MM.1S (cell line): ENCODE measurements around the gene RCHY1.

Experiments used
- DNase-seq: peaks from one replicate; pipeline ENCODE4 v3.0.0-alpha.2; 2015
- H2AFZ ChIP-seq: fragments of 300-600 bp; sonication (generic); 2 replicates; pipeline ENCODE4 v1.6.0; 2016; ENCODE audit warnings: antibody characterized with exemption, low read length
- H3F3A ChIP-seq: fragments of 300-600 bp; sonication (generic); 2 replicates; pipeline ENCODE4 v1.6.1; 2016; ENCODE audit warnings: mild to moderate bottlenecking, antibody characterized with exemption, low read length, moderate library complexity, mixed read lengths; ENCODE audit not compliant: insufficient read depth
- H3K27ac ChIP-seq: fragments of 300-600 bp; sonication (generic); 2 replicates; pipeline ENCODE4 v1.5.1; 2016; ENCODE audit warnings: mild to moderate bottlenecking, low read length
- H3K27me3 ChIP-seq: fragments of 300-600 bp; sonication (generic); replicated peaks from 2 replicates; pipeline ENCODE4 v1.6.0; 2016; ENCODE audit warnings: low read length; ENCODE audit not compliant: insufficient read depth
- H3K36me3 ChIP-seq: fragments of 300-600 bp; sonication (generic); replicated peaks from 2 replicates; pipeline ENCODE4 v1.6.1; 2016; ENCODE audit warnings: mild to moderate bottlenecking, low read length, mixed read lengths; ENCODE audit not compliant: insufficient read depth
- H3K4me1 ChIP-seq: fragments of 300-600 bp; sonication (generic); 2 replicates; pipeline ENCODE4 v1.6.1; 2016; ENCODE audit warnings: low read length, mixed read lengths
- H3K4me2 ChIP-seq: fragments of 300-600 bp; sonication (generic); 2 replicates; pipeline ENCODE4 v1.6.0; 2016; ENCODE audit warnings: low read depth, low read length
- H3K4me3 ChIP-seq: fragments of 300-600 bp; sonication (generic); 2 replicates; pipeline ENCODE4 v1.5.1; 2016; ENCODE audit warnings: low read length, mixed read lengths
- H3K79me2 ChIP-seq: fragments of 300-600 bp; sonication (generic); 2 replicates; pipeline ENCODE4 v1.6.1; 2016; ENCODE audit warnings: mixed run types, low read length, mixed read lengths
- H3K9ac ChIP-seq: fragments of 300-600 bp; sonication (generic); 2 replicates; pipeline ENCODE4 v1.6.1; 2016; ENCODE audit warnings: low read length, mixed read lengths
- H3K9me2 ChIP-seq: fragments of 300-600 bp; sonication (generic); replicated peaks from 2 replicates; pipeline ENCODE4 v1.6.1; 2016; ENCODE audit warnings: mild to moderate bottlenecking, low read length, mixed read lengths; ENCODE audit not compliant: insufficient read depth
- H3K9me3 ChIP-seq: fragments of 300-600 bp; sonication (generic); replicated peaks from 2 replicates; pipeline ENCODE4 v1.6.1; 2016; ENCODE audit warnings: mild to moderate bottlenecking, low read length, mixed read lengths; ENCODE audit not compliant: insufficient read depth
- H4K20me1 ChIP-seq: fragments of 300-600 bp; sonication (generic); 2 replicates; pipeline ENCODE4 v1.6.1; 2016; ENCODE audit warnings: mild to moderate bottlenecking, low read length, moderate library complexity, mixed read lengths; ENCODE audit not compliant: insufficient read depth
- CTCF ChIP-seq: fragments of 300-600 bp; sonication (generic); IDR thresholded peaks from 2 replicates; pipeline ENCODE4 v1.5.1; 2016; ENCODE audit warnings: antibody characterized with exemption, low read length, mixed read lengths
- EZH2 ChIP-seq: fragments of 300-600 bp; sonication (generic); optimal IDR thresholded peaks from 2 replicates; pipeline ENCODE3; 2017; ENCODE audit warnings: low read depth, mild to moderate bottlenecking, antibody characterized with exemption, low read length, mixed read lengths
- EZH2phosphoT487 ChIP-seq: fragments of 300-600 bp; sonication (generic); IDR thresholded peaks from 2 replicates; pipeline ENCODE4 v1.6.1; 2018; ENCODE audit warnings: antibody characterized with exemption, low read length

RCHY1 gene

GRCh38 chr4:75505630-75506029, 8.6 kb downstream of the RCHY1 start:
- H3K4me2 ChIP-seq: no peak overlapping the region

GRCh38 chr4:75502671-75503070, 11.5 kb downstream of the RCHY1 start:
- Histone ChIP-seq H3K27me3 (no peaks in the 10 kb centered on the region), H3K4me3 (no peak overlapping the region), H3K79me2 (peaks cover 28% of the 10 kb centered on the region), H3K27ac (no peak overlapping the region), H3K9me3 (no peaks in the 10 kb centered on the region), H3K4me2 (no peak overlapping the region), H2AFZ (no peak overlapping the region), H3K36me3 (peaks cover 6% of the 10 kb centered on the region; the same call in 1 of the 2 replicates), H4K20me1 (no peaks in the 10 kb centered on the region), H3K9me2 (no peaks in the 10 kb centered on the region), H3F3A (no peaks in the 10 kb centered on the region), H3K9ac (no peak overlapping the region), H3K4me1 (no peaks in the 10 kb centered on the region)
- no peak for DNase-seq
- TF ChIP-seq EZH2phosphoT487: no peak

More at GRCh38 chr4:75505630-75506029, 8.6 kb downstream of the RCHY1 start:
- Histone ChIP-seq H3K4me3 (no peak overlapping the region), H3K9me2 (no peaks in the 10 kb centered on the region), H2AFZ (no peak overlapping the region), H3K9ac (no peak overlapping the region), H3K9me3 (no peaks in the 10 kb centered on the region), H3K79me2 (peaks cover 35% of the 10 kb centered on the region), H4K20me1 (no peaks in the 10 kb centered on the region), H3K27ac (no peak overlapping the region), H3F3A (no peaks in the 10 kb centered on the region), H3K4me1 (no peaks in the 10 kb centered on the region), H3K27me3 (no peaks in the 10 kb centered on the region), H3K36me3 (peaks cover 6% of the 10 kb centered on the region; the same call in 1 of the 2 replicates)
- TF ChIP-seq EZH2phosphoT487 (no peak), CTCF (no peak), EZH2 (no peak)
- DNase-seq: no peak

- no peak for DNase-seq
- peaks cover 41% of the 10 kb centered on the region for H3K79me2 ChIP-seq
- TF ChIP-seq EZH2phosphoT487 (no peak), CTCF (no peak), EZH2 (no peak)
- H3K9me2 ChIP-seq: no peaks in the 10 kb centered on the region
- H3K9me3 ChIP-seq: no peaks in the 10 kb centered on the region
- H3F3A ChIP-seq: no peaks in the 10 kb centered on the region
- H3K36me3 ChIP-seq: peaks cover 3% of the 10 kb centered on the region; the same call in 1 of the 2 replicates
- H4K20me1 ChIP-seq: no peaks in the 10 kb centered on the region
- H3K27me3 ChIP-seq: no peaks in the 10 kb centered on the region
- H3K4me1 ChIP-seq: no peaks in the 10 kb centered on the region
- no peak overlapping the region for H3K4me2 ChIP-seq
- H3K4me3 ChIP-seq: no peak overlapping the region
- H2AFZ ChIP-seq: no peak overlapping the region
- no peak overlapping the region for H3K27ac ChIP-seq
- H3K9ac ChIP-seq: no peak overlapping the region
Observed at GRCh38 chr4:75499900-75500299, 14.3 kb downstream of the RCHY1 start.

- no peaks in the 10 kb centered on the region for H3K36me3 ChIP-seq
Observed at GRCh38 chr4:75498041-75498440, 16.2 kb downstream of the RCHY1 start.

More at GRCh38 chr4:75498041-75498440, 16.2 kb downstream of the RCHY1 start:
- no peak overlapping the region for H3K4me3 ChIP-seq
- peaks cover 39% of the 10 kb centered on the region for H3K79me2 ChIP-seq
- H3K27ac ChIP-seq: no peak overlapping the region
- no peaks in the 10 kb centered on the region for H3K9me3 ChIP-seq
- no peaks in the 10 kb centered on the region for H3F3A ChIP-seq
- no peak overlapping the region for H3K9ac ChIP-seq
- H2AFZ ChIP-seq: no peak overlapping the region
- DNase-seq: no peak
- no peaks in the 10 kb centered on the region for H3K4me1 ChIP-seq
- TF ChIP-seq CTCF: no peak
- no peak for TF ChIP-seq EZH2
- no peak for TF ChIP-seq EZH2phosphoT487
- H4K20me1 ChIP-seq: no peaks in the 10 kb centered on the region
- H3K27me3 ChIP-seq: no peaks in the 10 kb centered on the region
- H3K4me2 ChIP-seq: no peak overlapping the region
- H3K9me2 ChIP-seq: no peaks in the 10 kb centered on the region
